ENCODE data around the gene POLA1.

DNA sequence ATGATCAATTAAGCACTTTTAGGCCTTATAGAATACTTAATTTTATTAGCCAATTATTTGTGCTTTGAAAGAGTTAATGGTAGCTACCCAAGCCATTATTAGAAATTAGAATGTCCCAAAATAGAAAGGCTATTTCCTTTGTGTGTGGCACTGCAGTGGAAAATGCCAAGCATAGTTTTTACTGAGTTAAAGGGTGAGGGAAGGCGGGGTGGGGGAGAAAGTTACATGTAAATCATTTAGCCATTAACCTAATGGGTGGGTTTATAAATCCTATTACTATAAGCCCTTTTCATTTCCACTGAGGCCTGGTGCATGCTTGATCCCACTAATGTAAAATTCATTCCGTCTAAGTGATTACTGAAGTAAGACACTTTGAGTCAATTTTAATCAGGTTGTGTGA, 105.8 kb downstream of the POLA1 start:
- TF ChIP-seq, protein P1, sequence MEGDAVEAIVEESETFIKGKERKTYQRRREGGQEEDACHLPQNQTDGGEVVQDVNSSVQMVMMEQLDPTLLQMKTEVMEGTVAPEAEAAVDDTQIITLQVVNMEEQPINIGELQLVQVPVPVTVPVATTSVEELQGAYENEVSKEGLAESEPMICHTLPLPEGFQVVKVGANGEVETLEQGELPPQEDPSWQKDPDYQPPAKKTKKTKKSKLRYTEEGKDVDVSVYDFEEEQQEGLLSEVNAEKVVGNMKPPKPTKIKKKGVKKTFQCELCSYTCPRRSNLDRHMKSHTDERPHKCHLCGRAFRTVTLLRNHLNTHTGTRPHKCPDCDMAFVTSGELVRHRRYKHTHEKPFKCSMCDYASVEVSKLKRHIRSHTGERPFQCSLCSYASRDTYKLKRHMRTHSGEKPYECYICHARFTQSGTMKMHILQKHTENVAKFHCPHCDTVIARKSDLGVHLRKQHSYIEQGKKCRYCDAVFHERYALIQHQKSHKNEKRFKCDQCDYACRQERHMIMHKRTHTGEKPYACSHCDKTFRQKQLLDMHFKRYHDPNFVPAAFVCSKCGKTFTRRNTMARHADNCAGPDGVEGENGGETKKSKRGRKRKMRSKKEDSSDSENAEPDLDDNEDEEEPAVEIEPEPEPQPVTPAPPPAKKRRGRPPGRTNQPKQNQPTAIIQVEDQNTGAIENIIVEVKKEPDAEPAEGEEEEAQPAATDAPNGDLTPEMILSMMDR (conservative IDR thresholded peaks at IDR 0.05; ENCODE audit: low read depth, low read length), result no peak
- TF ChIP-seq RAD21 (IDR thresholded peaks at IDR 0.05; ENCODE audit: low read length), result no peak
- no peak for TF ChIP-seq CEBPB (IDR thresholded peaks at IDR 0.05; ENCODE audit: low read depth, low read length)
- no peak for TF ChIP-seq POLR2A (IDR thresholded peaks at IDR 0.05; ENCODE audit: low read depth, low read length)
- no peak for TF ChIP-seq CHD1 (IDR thresholded peaks at IDR 0.05; ENCODE audit: low read depth, low read length)
- no peak for TF ChIP-seq FOS (IDR thresholded peaks at IDR 0.05; ENCODE audit: low read depth, low read length)

Data from IMR-90 (cell line).